Transverse colon (tissue), 4 donors: ENCODE measurements around the gene KCNAB3. TPM values are rescaled to one million over a fixed set of nuclear protein-coding genes. Genes with fewer than 3 reads are reported as not detected.

ENCODE experiments used
- DNase-seq: peaks from one replicate; pipeline ENCODE4 v3.0.0-alpha.2; 2019
- H3K27ac ChIP-seq, 4 donors: fragments of 200-600 bp; sonication (generic); 2 replicates each; pipeline ENCODE4 v1.5.1; 2016 to 2018; ENCODE audit warnings: inconsistent platforms in 4 of 4
- H3K27me3 ChIP-seq: fragments of 200-600 bp; sonication (generic); 2 replicates; pipeline ENCODE4 v1.5.1; 2017; ENCODE audit warnings: inconsistent platforms
- H3K36me3 ChIP-seq, 4 donors: fragments of 200-600 bp; sonication (generic); 2 replicates each; pipeline ENCODE4 v1.5.1; 2017 to 2019; ENCODE audit warnings: inconsistent platforms in 4 of 4
- H3K4me1 ChIP-seq, 4 donors: fragments of 200-600 bp; sonication (generic); 2 replicates each; pipeline ENCODE4 v1.5.1; 2017 to 2020; ENCODE audit warnings: inconsistent platforms in 4 of 4
- H3K4me3 ChIP-seq, 4 donors: fragments of 200-600 bp; sonication (generic); 1 replicate in 1 of 4; 2 replicates in 3 of 4; pipeline versions ENCODE4 v1.5.1 to v1.6.1; 2017 to 2019; ENCODE audit warnings: inconsistent platforms in 4 of 4
- H3K9me3 ChIP-seq, 2 donors: fragments of 200-600 bp; sonication (generic); 2 replicates each; pipeline ENCODE4 v1.5.1; 2017 to 2019; ENCODE audit warnings: inconsistent platforms in 2 of 2
- CTCF ChIP-seq, 5 experiments: fragments of 200-600 bp in 3 of 5; fragments of 450-650 bp in 2 of 5; sonication (generic) in 3 of 5; IDR thresholded peaks; 1 replicate in 2 of 5; 2 replicates in 3 of 5; pipeline ENCODE4 v1.5.1; 2016 to 2017; ENCODE audit warnings: antibody characterized with exemption in 5 of 5, inconsistent platforms in 3 of 5, mild to moderate bottlenecking in 2 of 5, moderate library complexity in 1 of 5
- EP300 ChIP-seq: sonication (generic); formaldehyde crosslinking; IDR thresholded peaks from one replicate; pipeline ENCODE4 v1.6.1; 2017; ENCODE audit warnings: antibody characterized with exemption, low read depth
- POLR2A ChIP-seq: fragments of 450-650 bp; IDR thresholded peaks from one replicate; pipeline ENCODE4 v1.6.1; 2016; ENCODE audit warnings: antibody characterized with exemption, mild to moderate bottlenecking, moderate library complexity
- POLR2AphosphoS5 ChIP-seq, 3 donors: sonication (generic); formaldehyde crosslinking; IDR thresholded peaks; one replicate each; pipeline ENCODE4 v1.6.1; 2016; ENCODE audit warnings: antibody characterized with exemption in 3 of 3
- WGBS, 2 donors: methylation state at CpG; one replicate each; pipeline ENCODE4 v1.1.5; 2018; ENCODE audit warnings: low coverage in 1 of 2; 5-methylcytosine and 5-hydroxymethylcytosine counted together
- in situ Hi-C, 4 donors: fragments of 200-750 bp; cut with MboI; loops; one replicate each; pipeline versions ENCODE4 v1.15.0 to v1.15.1; 2017; ENCODE audit warnings: low sequenced_read_pairs in 3 of 4, low pct_ligation_motif_present in 1 of 4, low pct_unique_long_range_greater_than_20kb in 1 of 4
- intact Hi-C: fragments of 100-400 bp; cut with DNase I; formaldehyde crosslinking; loops from one replicate; pipeline ENCODE4 v1.15.1; 2023; ENCODE audit warnings: low total_unique reads
- total RNA-seq, 4 donors: library from RNA; depleted of rRNA; stranded (reverse); fragments of >200 nt; gene quantifications; one replicate each; pipeline ENCODE4 v1.1.0, GENCODE V29; 2016

KCNAB3 gene
- total RNA-seq, 4 donors from 2014 or later = 0.40 to 1.6 (median 0.82) TPM; not detected in 1

GRCh38 chr17:7945651-7946050, 16.0 kb upstream of the KCNAB3 start:
- no peak for DNase-seq
- intact Hi-C loops (no loop called here), in situ Hi-C loops (no loop called here)
- TF ChIP-seq CTCF (IDR thresholded peaks at IDR 0.05) (no peak), POLR2AphosphoS5 (IDR thresholded peaks at IDR 0.05) (no peak), POLR2A (no peak), EP300 (no peak)
- H3K4me3 ChIP-seq = no peak overlapping the region
- H3K4me1 ChIP-seq = no peaks in the 10 kb centered on the region
- H3K27me3 ChIP-seq = no peaks in the 10 kb centered on the region
- WGBS, 2 donors = 88 to 91% methylated on average over 3 to 7 of the region's 7 CpGs
- no peak overlapping the region for H3K27ac ChIP-seq
- H3K36me3 ChIP-seq = peaks cover 0 to 58% (median 25%) of the 10 kb centered on the region in 4 donors
- H3K9me3 ChIP-seq = no peaks in the 10 kb centered on the region

DNA sequence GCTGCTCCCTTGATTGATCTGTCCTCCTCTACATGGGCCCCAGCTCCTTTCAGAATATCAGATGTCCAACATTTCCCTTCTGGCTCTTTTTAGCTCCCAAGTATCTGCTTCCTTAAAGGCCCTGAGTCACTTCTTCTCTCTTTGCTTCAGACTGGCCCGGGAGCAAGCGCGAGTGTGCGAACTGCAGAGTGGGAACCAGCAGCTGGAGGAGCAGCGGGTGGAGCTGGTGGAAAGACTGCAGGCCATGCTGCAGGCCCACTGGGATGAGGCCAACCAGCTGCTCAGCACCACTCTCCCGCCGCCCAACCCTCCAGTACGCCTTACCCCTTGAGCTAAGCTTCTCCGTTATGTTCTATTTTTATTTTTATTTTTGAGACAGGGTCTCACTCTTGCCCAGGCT, 14.7 kb upstream of the KCNAB3 start:
- Histone ChIP-seq H3K27me3 (no peaks in the 10 kb centered on the region), H3K9me3 (no peaks in the 10 kb centered on the region), H3K36me3 (peaks cover 0 to 63% (median 25%) of the 10 kb centered on the region in 4 donors), H3K4me3 (no peak overlapping the region), H3K4me1 (no peaks in the 10 kb centered on the region), H3K27ac (no peak overlapping the region)
- WGBS, 2 donors = 98% methylated on average over 9 of the region's 9 CpGs; no CpG with 5 or more reads in 1 of the 2 donors
- in situ Hi-C loops (no loop called here), intact Hi-C loops (no loop called here)
- TF ChIP-seq CTCF (IDR thresholded peaks at IDR 0.05) (no peak), POLR2AphosphoS5 (IDR thresholded peaks at IDR 0.05) (no peak), POLR2A (no peak), EP300 (no peak)
- DNase-seq = no peak

GRCh38 chr17:7943291-7943690, 13.6 kb upstream of the KCNAB3 start:
- H3K4me1 ChIP-seq = no peaks in the 10 kb centered on the region
- TF ChIP-seq POLR2A (no peak), CTCF (IDR thresholded peaks at IDR 0.05) (no peak), POLR2AphosphoS5 (IDR thresholded peaks at IDR 0.05) (no peak), EP300 (no peak)
- no peaks in the 10 kb centered on the region for H3K9me3 ChIP-seq
- in situ Hi-C loops (no loop called here), intact Hi-C loops (no loop called here)
- H3K36me3 ChIP-seq = peaks cover 0 to 63% (median 23%) of the 10 kb centered on the region in 4 donors
- 94% methylated on average over 13 of the region's 13 CpGs; no CpG with 5 or more reads in 1 of the 2 donors for WGBS, 2 donors
- no peak overlapping the region for H3K27ac ChIP-seq
- DNase-seq = no peak
- H3K27me3 ChIP-seq = no peaks in the 10 kb centered on the region
- H3K4me3 ChIP-seq = no peak overlapping the region

- Histone ChIP-seq H3K36me3 (peaks cover 0 to 48% (median 15%) of the 10 kb centered on the region in 4 donors), H3K27me3 (no peaks in the 10 kb centered on the region), H3K4me3 (no peak overlapping the region), H3K27ac (no peak overlapping the region), H3K4me1 (no peaks in the 10 kb centered on the region), H3K9me3 (no peaks in the 10 kb centered on the region)
- 85 to 96% methylated on average over 4 to 6 of the region's 6 CpGs for WGBS, 2 donors
- no peak for TF ChIP-seq EP300
- no peak for TF ChIP-seq CTCF (IDR thresholded peaks at IDR 0.05)
- TF ChIP-seq POLR2AphosphoS5 (IDR thresholded peaks at IDR 0.05) = no peak
- TF ChIP-seq POLR2A = no peak
- intact Hi-C loops = no loop called here
- in situ Hi-C loops = no loop called here
- DNase-seq = no peak
These were observed 11.1 kb upstream of the KCNAB3 start for GRCh38 chr17:7940743-7941142.
